HG02588 (cell line): ENCODE measurements around the gene PTCSC3.

Experiments used
- ATAC-seq: cut with Tn5 transposase; IDR thresholded peaks from one replicate; pipeline ENCODE4 v1.9.1; 2021; ENCODE audit warnings: mild to moderate bottlenecking, moderate library complexity; ENCODE audit not compliant: unreplicated experiment

The PTCSC3 gene

GRCh38 chr14:36086629-36087395 lies 89.7 kb downstream of the PTCSC3 start:
- ATAC-seq, result no peak

- ATAC-seq, result no peak
These were observed 90.7 kb downstream of the PTCSC3 start for GRCh38 chr14:36085861-36086260.
